Mesendoderm (in vitro differentiated cells): Measurements from ENCODE around the gene SPTB.

Experiments
- DNase-seq: peaks from one replicate; pipeline ENCODE4 v3.0.0; 2013
- H2AK5ac ChIP-seq: 2 replicates; pipeline ENCODE4 v1.6.1; 2013; ENCODE audit warnings: low read length, inconsistent platforms
- H2BK120ac ChIP-seq: 2 replicates; pipeline ENCODE4 v1.6.1; 2013; ENCODE audit warnings: low read depth, mild to moderate bottlenecking, low read length, moderate library complexity, mixed read lengths
- H2BK15ac ChIP-seq: replicated peaks from 2 replicates; pipeline ENCODE4 v1.6.1; 2013; ENCODE audit warnings: low read depth, mild to moderate bottlenecking, moderate library complexity
- H2BK5ac ChIP-seq: 2 replicates; pipeline ENCODE4 v1.6.1; 2013; ENCODE audit warnings: low read length, inconsistent platforms
- H3K18ac ChIP-seq: 2 replicates; pipeline ENCODE4 v1.6.1; 2013; ENCODE audit warnings: mild to moderate bottlenecking, low read length, mixed read lengths
- H3K23ac ChIP-seq: one replicate; pipeline ENCODE4 v1.6.1; 2013; ENCODE audit warnings: low read length
- H3K27ac ChIP-seq: 2 replicates; pipeline ENCODE4 v1.5.1; 2013; ENCODE audit warnings: low read depth, mild to moderate bottlenecking, inconsistent platforms, low read length, moderate library complexity
- H3K27me3 ChIP-seq: 2 replicates; pipeline ENCODE4 v1.6.1; 2013; ENCODE audit warnings: low read length, control low read depth, mild to moderate bottlenecking, inconsistent platforms; ENCODE audit not compliant: insufficient read depth, poor library complexity
- H3K36me3 ChIP-seq: 2 replicates; pipeline ENCODE4 v1.6.1; 2013; ENCODE audit warnings: low read length, inconsistent platforms; ENCODE audit not compliant: control insufficient read depth, insufficient read depth
- H3K4ac ChIP-seq: one replicate; pipeline ENCODE4 v1.6.1; 2013; ENCODE audit warnings: low read depth, mild to moderate bottlenecking, low read length, moderate library complexity
- H3K4me1 ChIP-seq: 2 replicates; pipeline ENCODE4 v1.6.1; 2013; ENCODE audit warnings: low read depth, low read length, inconsistent platforms; ENCODE audit not compliant: control insufficient read depth
- H3K4me2 ChIP-seq: 2 replicates; pipeline ENCODE4 v1.6.1; 2013; ENCODE audit warnings: low read length
- H3K4me3 ChIP-seq: 2 replicates; pipeline ENCODE4 v1.5.1; 2013; ENCODE audit warnings: mild to moderate bottlenecking, low read length
- H3K56ac ChIP-seq: one replicate; pipeline ENCODE4 v1.6.1; 2013; ENCODE audit warnings: low read length
- H3K79me1 ChIP-seq: 2 replicates; pipeline ENCODE4 v1.6.1; 2013; ENCODE audit warnings: low read length, inconsistent platforms
- H3K79me2 ChIP-seq: 2 replicates; pipeline ENCODE4 v1.6.1; 2013; ENCODE audit warnings: mild to moderate bottlenecking, low read length; ENCODE audit not compliant: control insufficient read depth, insufficient read depth
- H3K9ac ChIP-seq: 2 replicates; pipeline ENCODE4 v1.6.1; 2013; ENCODE audit warnings: low read length, inconsistent platforms
- H4K5ac ChIP-seq: one replicate; pipeline ENCODE4 v1.6.1; 2013; ENCODE audit warnings: low read length
- H4K8ac ChIP-seq: one replicate; pipeline ENCODE4 v1.6.1; 2013; ENCODE audit warnings: low read depth, mild to moderate bottlenecking, control low read depth, low read length, moderate library complexity
- WGBS: extraction: QIAGEN DNeasy Blood & Tissue Kit; methylation state at CpG from one replicate; pipeline ENCODE4 v1.1.7; 2013; ENCODE audit warnings: low lambda C conversion rate, missing lambda C conversion rate; ENCODE audit not compliant: insufficient coverage; ENCODE audit errors: extremely low coverage; 5-methylcytosine and 5-hydroxymethylcytosine counted together

The SPTB gene

DNA sequence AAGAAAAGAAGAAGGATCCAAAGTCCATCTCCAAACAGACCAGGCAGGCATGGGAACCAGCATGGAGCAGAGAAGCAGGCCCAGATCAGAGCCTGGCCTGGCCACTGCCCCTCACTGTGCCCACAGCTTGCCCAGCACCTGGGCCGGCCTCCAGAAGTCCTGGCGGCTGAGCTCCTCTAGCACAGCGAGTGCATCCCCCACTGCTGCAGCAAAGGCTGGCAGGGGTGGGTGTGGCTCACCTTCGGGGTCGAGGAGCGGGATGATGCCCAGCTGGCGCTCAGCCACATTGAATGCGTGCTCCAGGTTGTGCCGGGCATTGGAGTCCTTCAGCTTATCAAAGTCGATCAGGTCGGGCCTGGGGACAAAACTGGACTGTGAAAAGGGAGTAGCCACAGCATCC is 78.7 kb downstream of the SPTB start:
- Histone ChIP-seq H3K27me3 (no peaks in the 10 kb centered on the region), H3K4me2 (no peak overlapping the region), H2AK5ac (no peak overlapping the region), H3K4me3 (no peak overlapping the region), H4K8ac (no peak overlapping the region), H2BK120ac (no peak overlapping the region), H3K79me2 (no peaks in the 10 kb centered on the region), H3K23ac (no peak overlapping the region), H2BK15ac (no peak overlapping the region), H2BK5ac (no peak overlapping the region), H3K9ac (no peak overlapping the region), H3K56ac (no peak overlapping the region), H4K5ac (no peak overlapping the region), H3K4ac (no peak overlapping the region), H3K36me3 (no peaks in the 10 kb centered on the region), H3K27ac (no peak overlapping the region), H3K79me1 (no peaks in the 10 kb centered on the region), H3K18ac (no peak overlapping the region), H3K4me1 (peaks cover 6% of the 10 kb centered on the region)
- no peak for DNase-seq
- no CpG with 5 or more reads among the region's 11 CpGs for WGBS

DNA sequence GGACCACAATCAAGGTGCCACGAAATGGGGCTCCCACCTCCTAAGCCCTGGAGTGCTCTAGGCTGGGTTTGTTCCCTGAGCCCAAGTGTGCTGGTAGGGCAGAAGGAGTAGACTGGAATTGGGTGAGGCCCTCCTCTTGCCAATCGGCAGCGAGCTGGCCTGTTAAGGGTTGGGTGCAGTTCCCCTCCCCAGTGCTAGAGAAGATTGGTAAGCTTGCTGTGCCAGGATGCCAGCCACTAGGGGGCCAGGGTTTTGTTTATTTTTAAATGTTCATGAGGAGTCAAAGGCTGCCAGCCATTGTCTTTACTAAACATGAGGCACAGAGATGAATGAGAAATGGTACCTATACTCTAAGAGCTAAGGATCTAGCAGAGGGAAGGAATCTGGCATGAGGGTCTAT is 79.7 kb downstream of the SPTB start:
- no peaks in the 10 kb centered on the region for H3K79me2 ChIP-seq
- no CpG with 5 or more reads among the region's 3 CpGs for WGBS

DNA sequence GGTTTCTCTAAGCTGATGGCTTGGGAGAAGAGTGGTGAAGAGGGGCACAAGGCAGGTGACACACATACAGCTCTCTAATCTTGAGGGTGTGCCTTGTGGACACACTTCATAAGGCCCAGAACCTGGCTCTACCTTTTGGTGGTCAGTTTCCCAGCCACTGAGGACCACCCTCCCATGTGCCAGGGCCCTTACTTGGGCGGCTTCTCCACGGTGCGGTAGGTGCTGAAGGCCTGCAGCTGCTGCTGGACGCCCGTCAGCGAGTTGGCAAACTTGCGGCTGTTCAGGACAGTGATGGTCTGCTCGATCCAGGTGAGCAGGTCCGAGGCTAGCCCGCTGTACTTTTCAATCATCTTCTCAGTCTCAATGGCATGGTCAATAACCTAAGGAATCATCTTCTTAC is 80.2 kb downstream of the SPTB start:
- Histone ChIP-seq H2BK5ac (no peak overlapping the region), H3K4me1 (no peaks in the 10 kb centered on the region), H3K79me1 (no peaks in the 10 kb centered on the region), H3K79me2 (no peaks in the 10 kb centered on the region), H3K9ac (no peak overlapping the region), H3K18ac (no peak overlapping the region), H3K27me3 (no peaks in the 10 kb centered on the region), H3K36me3 (no peaks in the 10 kb centered on the region), H4K5ac (no peak overlapping the region), H2BK15ac (no peak overlapping the region), H3K4me3 (no peak overlapping the region), H2AK5ac (no peak overlapping the region), H3K23ac (no peak overlapping the region), H3K56ac (no peak overlapping the region), H3K4me2 (no peak overlapping the region), H2BK120ac (no peak overlapping the region), H3K27ac (no peak overlapping the region), H3K4ac (no peak overlapping the region), H4K8ac (no peak overlapping the region)
- no peak for DNase-seq
- no CpG with 5 or more reads among the region's 10 CpGs for WGBS

More for the DNA sequence above, 79.7 kb downstream of the SPTB start:
- H4K8ac ChIP-seq = no peak overlapping the region
- no peak overlapping the region for H2BK120ac ChIP-seq
- no peak overlapping the region for H2BK5ac ChIP-seq
- no peak overlapping the region for H3K4me2 ChIP-seq
- H3K36me3 ChIP-seq = no peaks in the 10 kb centered on the region
- no peak overlapping the region for H3K9ac ChIP-seq
- no peak overlapping the region for H3K4me3 ChIP-seq
- peak; percentile 66 for DNase-seq
- no peak overlapping the region for H4K5ac ChIP-seq
- no peaks in the 10 kb centered on the region for H3K27me3 ChIP-seq
- no peak overlapping the region for H2BK15ac ChIP-seq
- no peak overlapping the region for H3K56ac ChIP-seq
- no peak overlapping the region for H3K23ac ChIP-seq
- H3K4me1 ChIP-seq = no peaks in the 10 kb centered on the region
- no peak overlapping the region for H2AK5ac ChIP-seq
- no peak overlapping the region for H3K27ac ChIP-seq
- H3K4ac ChIP-seq = no peak overlapping the region
- H3K79me1 ChIP-seq = no peaks in the 10 kb centered on the region
- no peak overlapping the region for H3K18ac ChIP-seq

DNA sequence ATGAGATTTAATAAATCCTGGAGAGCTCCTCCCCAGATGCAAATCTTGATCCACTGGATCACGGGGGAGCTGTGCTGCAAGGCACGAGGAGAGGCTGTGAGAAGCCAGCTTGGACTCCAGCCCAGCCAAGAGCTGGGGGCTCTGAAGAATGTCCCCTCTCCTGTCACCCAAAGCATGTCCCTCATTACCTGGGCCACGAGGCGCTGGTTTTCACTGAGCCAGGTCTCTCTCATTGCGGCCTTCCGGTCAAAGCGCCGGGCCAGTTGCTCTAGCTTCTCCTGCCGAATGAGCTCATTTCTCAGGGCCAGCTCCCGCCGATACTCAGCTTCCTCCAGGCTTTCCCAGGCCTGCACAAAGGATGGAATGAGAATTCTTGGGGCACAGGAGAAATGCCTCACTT is 83.3 kb downstream of the SPTB start:
- DNase-seq = no peak
- no peaks in the 10 kb centered on the region for H3K4me1 ChIP-seq
- H3K23ac ChIP-seq = no peak overlapping the region
- H3K79me1 ChIP-seq = no peaks in the 10 kb centered on the region
- no peaks in the 10 kb centered on the region for H3K27me3 ChIP-seq
- no peaks in the 10 kb centered on the region for H3K36me3 ChIP-seq
- no peak overlapping the region for H2BK5ac ChIP-seq
- no peak overlapping the region for H3K56ac ChIP-seq
- H2AK5ac ChIP-seq = no peak overlapping the region
- H3K4me2 ChIP-seq = no peak overlapping the region
- H3K27ac ChIP-seq = no peak overlapping the region
- no peak overlapping the region for H3K4me3 ChIP-seq
- no peak overlapping the region for H2BK120ac ChIP-seq
- no peak overlapping the region for H4K8ac ChIP-seq
- H3K79me2 ChIP-seq = no peaks in the 10 kb centered on the region
- H3K4ac ChIP-seq = no peak overlapping the region
- H3K18ac ChIP-seq = no peak overlapping the region
- H2BK15ac ChIP-seq = no peak overlapping the region
- WGBS = no CpG with 5 or more reads among the region's 11 CpGs
- H3K9ac ChIP-seq = no peak overlapping the region
- H4K5ac ChIP-seq = no peak overlapping the region

DNA sequence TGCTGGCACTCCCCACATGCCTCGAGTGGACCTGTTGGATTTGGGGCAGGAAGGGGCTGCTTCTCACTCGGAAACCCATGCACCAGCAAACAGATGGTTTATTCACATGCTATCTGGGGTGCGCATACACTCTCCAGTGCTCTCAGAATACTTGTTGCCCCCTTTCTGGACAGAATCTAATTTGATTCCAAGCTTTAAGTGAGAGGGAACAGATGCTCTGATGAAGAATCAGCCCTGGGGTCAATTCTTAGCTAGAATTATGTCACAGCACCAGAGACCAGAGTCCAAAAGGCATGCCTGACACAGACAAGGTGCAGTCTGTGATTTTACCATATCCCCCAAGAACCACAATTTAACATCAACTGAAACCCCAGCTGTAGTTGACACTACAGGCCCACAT is 83.8 kb downstream of the SPTB start:
- H2BK15ac ChIP-seq = no peak overlapping the region
- H3K27me3 ChIP-seq = no peaks in the 10 kb centered on the region

DNA sequence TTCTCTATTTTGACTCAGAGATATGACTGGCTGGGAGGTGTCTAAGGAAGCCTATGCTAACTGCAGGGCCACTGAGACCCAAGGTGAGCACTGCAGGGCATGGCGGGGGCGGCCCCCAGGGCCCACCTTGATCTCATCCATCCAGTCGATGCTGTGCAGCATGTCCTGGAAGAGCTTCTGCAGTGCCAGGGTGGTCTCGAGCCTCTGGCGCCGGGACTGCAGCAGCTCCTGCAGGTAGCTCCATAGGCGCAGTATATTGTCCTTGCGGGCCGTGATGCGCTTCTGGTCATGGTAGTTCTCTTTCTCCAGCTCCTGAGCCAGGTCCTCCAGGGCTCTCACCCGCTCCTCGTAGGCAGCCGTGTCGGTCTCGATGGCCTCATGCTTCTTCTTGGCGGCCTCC is 84.5 kb downstream of the SPTB start:
- no peaks in the 10 kb centered on the region for H3K79me2 ChIP-seq
- H3K4me3 ChIP-seq = no peak overlapping the region
- H3K56ac ChIP-seq = no peak overlapping the region
- H3K4me2 ChIP-seq = no peak overlapping the region
- H2BK15ac ChIP-seq = no peak overlapping the region
- no peak overlapping the region for H3K18ac ChIP-seq
- H3K27ac ChIP-seq = no peak overlapping the region
- WGBS = no CpG with 5 or more reads among the region's 16 CpGs
- H4K5ac ChIP-seq = no peak overlapping the region
- H3K36me3 ChIP-seq = no peaks in the 10 kb centered on the region
- no peaks in the 10 kb centered on the region for H3K79me1 ChIP-seq
- no peak overlapping the region for H2AK5ac ChIP-seq
- no peak overlapping the region for H3K4ac ChIP-seq
- no peak overlapping the region for H3K23ac ChIP-seq
- H3K4me1 ChIP-seq = no peaks in the 10 kb centered on the region
- no peak overlapping the region for H4K8ac ChIP-seq
- DNase-seq = no peak
- H2BK5ac ChIP-seq = no peak overlapping the region
- H3K27me3 ChIP-seq = no peaks in the 10 kb centered on the region
- no peak overlapping the region for H3K9ac ChIP-seq
- H2BK120ac ChIP-seq = no peak overlapping the region

More for the DNA sequence above, 83.8 kb downstream of the SPTB start:
- H3K36me3 ChIP-seq = no peaks in the 10 kb centered on the region
- no peak overlapping the region for H3K4me2 ChIP-seq
- no peak overlapping the region for H3K4me3 ChIP-seq
- no peak overlapping the region for H3K18ac ChIP-seq
- no peaks in the 10 kb centered on the region for H3K79me2 ChIP-seq
- no peak overlapping the region for H3K4ac ChIP-seq
- WGBS = no CpG with 5 or more reads among the region's 3 CpGs
- no peak overlapping the region for H3K9ac ChIP-seq
- H4K8ac ChIP-seq = no peak overlapping the region
- no peaks in the 10 kb centered on the region for H3K79me1 ChIP-seq
- no peak overlapping the region for H2BK120ac ChIP-seq
- no peak overlapping the region for H2AK5ac ChIP-seq
- DNase-seq = no peak
- no peak overlapping the region for H3K23ac ChIP-seq
- no peak overlapping the region for H3K27ac ChIP-seq
- H4K5ac ChIP-seq = no peak overlapping the region
- H2BK5ac ChIP-seq = no peak overlapping the region
- H3K4me1 ChIP-seq = no peaks in the 10 kb centered on the region
- no peak overlapping the region for H3K56ac ChIP-seq
